ENCODE results near the gene C20orf144. TPM values are rescaled to one million over a fixed set of nuclear protein-coding genes. Genes with fewer than 3 reads are reported as not detected.
A peak's percentile ranks its signal among the peaks of the same experiment; 100 is the strongest.
"Not testable (repeated sequence)": the region's sequence is repeated elsewhere in the genome, so short reads cannot be mapped to it uniquely, and the experiment has no call there.

C20orf144 gene
- total RNA-seq, 1 experiment from 2014 or later, result not detected

GRCh38 chr20:33645396-33645795 lies 16.7 kb upstream of the C20orf144 start:
- H3K4me2 ChIP-seq (ENCODE audit: low read length), result no peak overlapping the region
- CTCF ChIA-PET, result no interaction called here
- no peak overlapping the region for H3K4me3 ChIP-seq (ENCODE audit: low read length)
- H3F3A ChIP-seq (ENCODE audit: low read length, unreplicated experiment), result no peaks in the 10 kb centered on the region
- no peaks in the 10 kb centered on the region for H4K20me1 ChIP-seq (ENCODE audit: low read length)
- no peaks in the 10 kb centered on the region for H3K9me2 ChIP-seq (replicated peaks; ENCODE audit: low read length)
- H3K9ac ChIP-seq (ENCODE audit: low read length), result no peak overlapping the region
- intact Hi-C loops (cut with micrococcal nuclease), result loop anchor here (5.0 kb wide), 2 partner anchors 83 to 128 kb away; no protein-coding TSS in a partner anchor
- no peak overlapping the region for H2AFZ ChIP-seq (ENCODE audit: low read length)
- H3K27me3 ChIP-seq (ENCODE audit: low read length), result no peaks in the 10 kb centered on the region
- H3K36me3 ChIP-seq (ENCODE audit: low read depth, low read length), result peaks cover 15% of the 10 kb centered on the region
- peaks cover 21% of the 10 kb centered on the region for H3K4me1 ChIP-seq (ENCODE audit: insufficient read depth, low read length)
- POLR2A ChIA-PET (ENCODE audit: unreplicated experiment), result no interaction called here
- no peaks in the 10 kb centered on the region for H3K79me2 ChIP-seq (ENCODE audit: low read length)
- TF ChIP-seq EZH2 (IDR thresholded peaks at IDR 0.05; ENCODE audit: low read length, unreplicated experiment) (no peak), EZH2phosphoT487 (IDR thresholded peaks at IDR 0.05; ENCODE audit: borderline replicate concordance, low read length) (no peak), CTCF (conservative IDR thresholded peaks at IDR 0.05; ENCODE audit: low read depth, low read length) (no peak)
- no peak overlapping the region for H3K27ac ChIP-seq (ENCODE audit: low read length)
- ATAC-seq (no peak), DNase-seq (no peak)
- H3K9me3 ChIP-seq (ENCODE audit: low read length), result no peaks in the 10 kb centered on the region
- BruUV-seq (replicated peaks), result TSS peak; percentile 12

- no peaks in the 10 kb centered on the region for H3K27me3 ChIP-seq (ENCODE audit: low read length)
- no peaks in the 10 kb centered on the region for H3F3A ChIP-seq (ENCODE audit: low read length, unreplicated experiment)
- no peak overlapping the region for H2AFZ ChIP-seq (ENCODE audit: low read length)
- no TSS peak for BruUV-seq (replicated peaks)
- H3K36me3 ChIP-seq (ENCODE audit: low read depth, low read length), result peaks cover 15% of the 10 kb centered on the region
- TF ChIP-seq EZH2 (IDR thresholded peaks at IDR 0.05; ENCODE audit: low read length, unreplicated experiment) (no peak), EZH2phosphoT487 (IDR thresholded peaks at IDR 0.05; ENCODE audit: borderline replicate concordance, low read length) (no peak), CTCF (conservative IDR thresholded peaks at IDR 0.05; ENCODE audit: low read depth, low read length) (no peak)
- no peaks in the 10 kb centered on the region for H3K79me2 ChIP-seq (ENCODE audit: low read length)
- ATAC-seq (no peak), DNase-seq (no peak)
- H3K9ac ChIP-seq (ENCODE audit: low read length), result no peak overlapping the region
- ChIA-PET POLR2A (ENCODE audit: unreplicated experiment) (no interaction called here), CTCF (no interaction called here)
- no peaks in the 10 kb centered on the region for H4K20me1 ChIP-seq (ENCODE audit: low read length)
- intact Hi-C loops (cut with micrococcal nuclease), result loop anchor here (5.0 kb wide), 2 partner anchors 84 to 129 kb away; no protein-coding TSS in a partner anchor
- H3K4me3 ChIP-seq (ENCODE audit: low read length), result no peak overlapping the region
- H3K9me2 ChIP-seq (replicated peaks; ENCODE audit: low read length), result no peaks in the 10 kb centered on the region
- H3K4me2 ChIP-seq (ENCODE audit: low read length), result no peak overlapping the region
- H3K4me1 ChIP-seq (ENCODE audit: insufficient read depth, low read length), result peaks cover 29% of the 10 kb centered on the region
- H3K27ac ChIP-seq (ENCODE audit: low read length), result no peak overlapping the region
- H3K9me3 ChIP-seq (ENCODE audit: low read length), result no peaks in the 10 kb centered on the region
Measured at GRCh38 chr20:33646191-33646590, 15.9 kb upstream of the C20orf144 start.

GRCh38 chr20:33646959-33647602 lies 15.0 kb upstream of the C20orf144 start:
- peaks cover 15% of the 10 kb centered on the region for H3K36me3 ChIP-seq (ENCODE audit: low read depth, low read length)
- ATAC-seq; H3K9me3 ChIP-seq (ENCODE audit: low read length); H3K27me3 ChIP-seq (ENCODE audit: low read length); H3F3A ChIP-seq (ENCODE audit: low read length, unreplicated experiment); H4K20me1 ChIP-seq (ENCODE audit: low read length); H3K4me3 ChIP-seq (ENCODE audit: low read length); DNase-seq; H2AFZ ChIP-seq (ENCODE audit: low read length); H3K27ac ChIP-seq (ENCODE audit: low read length); H3K79me2 ChIP-seq (ENCODE audit: low read length); H3K9me2 ChIP-seq (replicated peaks; ENCODE audit: low read length); H3K9ac ChIP-seq (ENCODE audit: low read length): not testable (repeated sequence)
- H3K4me1 ChIP-seq (ENCODE audit: insufficient read depth, low read length), result peaks cover 32% of the 10 kb centered on the region
- ChIA-PET CTCF (interaction anchor here (0.6 to 1.5 kb wide), 2 partner anchors 21 to 92 kb away, joined by 3 to 12 read pairs; no protein-coding TSS in a partner anchor), POLR2A (ENCODE audit: unreplicated experiment) (interaction anchor here (0.6 to 1.4 kb wide), 5 partner anchors 92 to 273 kb away, joined by 4 to 12 read pairs (median 6); partner anchors contain the start of genes CBFA2T2 and SNTA1)
- TSS peak; percentile 61 for BruUV-seq (replicated peaks)
- intact Hi-C loops (cut with micrococcal nuclease), result loop anchor here (5.0 kb wide), 2 partner anchors 85 to 130 kb away; no protein-coding TSS in a partner anchor
- H3K4me2 ChIP-seq (ENCODE audit: low read length), result peak overlapping the region; percentile 79

Measured in PC-3 (cell line).